BLaER1 (cell line): ENCODE measurements around the gene ASB7.

Experiments used
- H3K27ac ChIP-seq: shearing (Covaris generic); formaldehyde crosslinking; 2 replicates; pipeline ENCODE4 v1.8.1; 2022
- H3K27me3 ChIP-seq: shearing (Covaris generic); formaldehyde crosslinking; 2 replicates; pipeline ENCODE4 v1.8.1; 2022
- H3K36me3 ChIP-seq: shearing (Covaris generic); formaldehyde crosslinking; 2 replicates; pipeline ENCODE4 v1.8.1; 2022
- H3K4me1 ChIP-seq: shearing (Covaris generic); formaldehyde crosslinking; 2 replicates; pipeline ENCODE4 v1.8.1; 2022
- H3K4me2 ChIP-seq: shearing (Covaris generic); formaldehyde crosslinking; 2 replicates; pipeline ENCODE4 v1.8.1; 2022
- H3K4me3 ChIP-seq: shearing (Covaris generic); formaldehyde crosslinking; 2 replicates; pipeline ENCODE4 v1.8.1; 2022
- H3K9ac ChIP-seq: shearing (Covaris generic); formaldehyde crosslinking; 2 replicates; pipeline ENCODE4 v1.8.1; 2022
- H3K9me3 ChIP-seq: shearing (Covaris generic); formaldehyde crosslinking; 2 replicates; pipeline ENCODE4 v1.8.1; 2022
- H4K20me1 ChIP-seq: shearing (Covaris generic); formaldehyde crosslinking; 2 replicates; pipeline ENCODE4 v1.8.1; 2022
- Cebpa-rat ChIP-seq: shearing (Covaris generic); IDR thresholded peaks from 2 replicates; pipeline ENCODE4 v1.8.1; 2022

The ASB7 gene

GRCh38 chr15:100688549-100689120, 86.2 kb downstream of the ASB7 start:
- Histone ChIP-seq H4K20me1 (no peaks in the 10 kb centered on the region; the same call in 1 of the 2 replicates), H3K9ac (no peak overlapping the region), H3K27me3 (0 out of 2 replicates have a peak, but pooled peaks cover 2% of the 10 kb centered on the region), H3K27ac (no peak overlapping the region), H3K9me3 (no peaks in the 10 kb centered on the region), H3K4me1 (peaks cover 19% of the 10 kb centered on the region), H3K36me3 (no peaks in the 10 kb centered on the region), H3K4me3 (no peak overlapping the region), H3K4me2 (no peak overlapping the region)
- no peak for TF ChIP-seq Cebpa-rat

- Histone ChIP-seq H3K9me3 (no peaks in the 10 kb centered on the region), H3K4me2 (no peak overlapping the region), H3K27me3 (0 out of 2 replicates have a peak, but pooled peaks cover 2% of the 10 kb centered on the region), H3K36me3 (no peaks in the 10 kb centered on the region), H3K4me3 (no peak overlapping the region), H3K9ac (no peak overlapping the region), H4K20me1 (no peaks in the 10 kb centered on the region; the same call in 1 of the 2 replicates), H3K4me1 (peaks cover 12% of the 10 kb centered on the region), H3K27ac (no peak overlapping the region)
- no peak for TF ChIP-seq Cebpa-rat
Measured at GRCh38 chr15:100689131-100689899, 86.9 kb downstream of the ASB7 start.

GRCh38 chr15:100690032-100690794, 87.8 kb downstream of the ASB7 start:
- Histone ChIP-seq H4K20me1 (no peaks in the 10 kb centered on the region), H3K27ac (no peak overlapping the region), H3K27me3 (0 out of 2 replicates have a peak, but pooled peaks cover 2% of the 10 kb centered on the region), H3K9me3 (no peaks in the 10 kb centered on the region), H3K4me2 (no peak overlapping the region), H3K4me3 (no peak overlapping the region), H3K4me1 (peaks cover 3% of the 10 kb centered on the region), H3K36me3 (no peaks in the 10 kb centered on the region), H3K9ac (no peak overlapping the region)
- TF ChIP-seq Cebpa-rat, result no peak

GRCh38 chr15:100690795-100691158, 88.4 kb downstream of the ASB7 start:
- Histone ChIP-seq H3K9ac (no peak overlapping the region), H3K27ac (no peak overlapping the region), H3K9me3 (no peaks in the 10 kb centered on the region), H3K36me3 (no peaks in the 10 kb centered on the region), H3K4me2 (no peak overlapping the region), H3K27me3 (0 out of 2 replicates have a peak, but pooled peaks cover 2% of the 10 kb centered on the region), H3K4me1 (no peaks in the 10 kb centered on the region), H3K4me3 (no peak overlapping the region), H4K20me1 (no peaks in the 10 kb centered on the region)
- no peak for TF ChIP-seq Cebpa-rat

GRCh38 chr15:100691321-100691720, 88.9 kb downstream of the ASB7 start:
- TF ChIP-seq Cebpa-rat, result no peak
- 0 out of 2 replicates have a peak, but pooled peaks cover 2% of the 10 kb centered on the region for H3K27me3 ChIP-seq

GRCh38 chr15:100692246-100692645, 89.9 kb downstream of the ASB7 start:
- Histone ChIP-seq H3K36me3 (no peaks in the 10 kb centered on the region), H3K4me1 (no peaks in the 10 kb centered on the region), H3K4me2 (no peak overlapping the region), H3K9me3 (no peaks in the 10 kb centered on the region), H3K27me3 (0 out of 2 replicates have a peak, but pooled peaks cover 2% of the 10 kb centered on the region), H3K27ac (no peak overlapping the region), H3K9ac (no peak overlapping the region), H3K4me3 (no peak overlapping the region), H4K20me1 (no peaks in the 10 kb centered on the region)
- TF ChIP-seq Cebpa-rat, result no peak

More at GRCh38 chr15:100691321-100691720, 88.9 kb downstream of the ASB7 start:
- Histone ChIP-seq H3K9ac (no peak overlapping the region), H4K20me1 (no peaks in the 10 kb centered on the region), H3K4me1 (no peaks in the 10 kb centered on the region), H3K9me3 (no peaks in the 10 kb centered on the region), H3K4me2 (no peak overlapping the region), H3K36me3 (no peaks in the 10 kb centered on the region), H3K4me3 (no peak overlapping the region), H3K27ac (no peak overlapping the region)

- Histone ChIP-seq H3K27ac (no peak overlapping the region), H3K4me1 (no peaks in the 10 kb centered on the region)
- TF ChIP-seq Cebpa-rat, result no peak
Measured at GRCh38 chr15:100692671-100693070, 90.3 kb downstream of the ASB7 start.

GRCh38 chr15:100693451-100693850, 91.1 kb downstream of the ASB7 start:
- no peak for TF ChIP-seq Cebpa-rat

More at GRCh38 chr15:100692671-100693070, 90.3 kb downstream of the ASB7 start:
- Histone ChIP-seq H3K27me3 (0 out of 2 replicates have a peak, but pooled peaks cover 2% of the 10 kb centered on the region), H3K9me3 (no peaks in the 10 kb centered on the region), H4K20me1 (no peaks in the 10 kb centered on the region), H3K4me3 (no peak overlapping the region), H3K36me3 (no peaks in the 10 kb centered on the region), H3K9ac (no peak overlapping the region), H3K4me2 (no peak overlapping the region)

GRCh38 chr15:100694381-100695021, 92.1 kb downstream of the ASB7 start:
- Histone ChIP-seq H3K4me2 (no peak overlapping the region), H3K4me3 (no peak overlapping the region), H3K27me3 (no peaks in the 10 kb centered on the region), H3K27ac (no peak overlapping the region), H3K4me1 (no peaks in the 10 kb centered on the region), H3K9ac (no peak overlapping the region), H3K9me3 (no peaks in the 10 kb centered on the region), H4K20me1 (no peaks in the 10 kb centered on the region), H3K36me3 (no peaks in the 10 kb centered on the region)
- no peak for TF ChIP-seq Cebpa-rat

More at GRCh38 chr15:100693451-100693850, 91.1 kb downstream of the ASB7 start:
- H3K27me3 ChIP-seq, result no peaks in the 10 kb centered on the region
- H3K9me3 ChIP-seq, result no peaks in the 10 kb centered on the region
- no peak overlapping the region for H3K9ac ChIP-seq
- H4K20me1 ChIP-seq, result no peaks in the 10 kb centered on the region
- no peak overlapping the region for H3K4me3 ChIP-seq
- H3K4me2 ChIP-seq, result no peak overlapping the region
- H3K27ac ChIP-seq, result no peak overlapping the region
- no peaks in the 10 kb centered on the region for H3K36me3 ChIP-seq
- H3K4me1 ChIP-seq, result no peaks in the 10 kb centered on the region
